ENCODE data around the gene DUSP1.
"Not testable (repeated sequence)": the region's sequence is repeated elsewhere in the genome, so short reads cannot be mapped to it uniquely, and the experiment has no call there.

DUSP1 gene, protein sequence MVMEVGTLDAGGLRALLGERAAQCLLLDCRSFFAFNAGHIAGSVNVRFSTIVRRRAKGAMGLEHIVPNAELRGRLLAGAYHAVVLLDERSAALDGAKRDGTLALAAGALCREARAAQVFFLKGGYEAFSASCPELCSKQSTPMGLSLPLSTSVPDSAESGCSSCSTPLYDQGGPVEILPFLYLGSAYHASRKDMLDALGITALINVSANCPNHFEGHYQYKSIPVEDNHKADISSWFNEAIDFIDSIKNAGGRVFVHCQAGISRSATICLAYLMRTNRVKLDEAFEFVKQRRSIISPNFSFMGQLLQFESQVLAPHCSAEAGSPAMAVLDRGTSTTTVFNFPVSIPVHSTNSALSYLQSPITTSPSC

DNA sequence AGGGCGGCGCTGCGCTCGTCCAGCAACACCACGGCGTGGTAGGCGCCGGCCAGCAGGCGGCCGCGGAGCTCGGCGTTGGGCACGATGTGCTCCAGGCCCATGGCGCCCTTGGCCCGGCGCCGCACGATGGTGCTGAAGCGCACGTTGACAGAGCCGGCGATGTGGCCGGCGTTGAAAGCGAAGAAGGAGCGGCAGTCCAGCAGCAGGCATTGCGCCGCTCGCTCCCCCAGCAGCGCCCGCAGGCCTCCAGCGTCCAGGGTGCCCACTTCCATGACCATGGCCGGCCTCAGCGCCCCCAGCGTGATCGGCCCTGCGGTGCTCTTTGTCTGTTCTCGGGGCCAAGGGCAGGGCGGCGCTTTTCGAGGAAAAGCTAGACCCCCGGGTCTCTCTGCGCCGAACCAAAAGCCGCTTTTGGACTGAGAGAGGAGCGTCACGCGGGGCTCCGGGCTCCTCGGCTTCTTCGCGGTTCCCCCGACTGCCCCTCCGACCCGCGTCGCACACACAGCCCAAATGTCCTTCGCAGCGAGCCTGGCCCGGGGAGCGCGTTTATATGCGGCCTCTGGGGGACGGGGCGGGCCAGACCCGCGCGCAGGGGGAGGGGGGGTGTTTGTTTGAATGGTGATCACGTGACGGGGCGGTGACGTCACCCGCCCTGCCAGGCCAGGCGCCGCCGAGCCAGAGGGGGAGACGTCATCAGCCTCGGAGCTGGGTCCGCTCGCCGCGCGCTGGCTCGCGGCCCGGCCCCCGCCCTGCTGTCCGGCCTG is at the start of gene DUSP1:
DUSP1 (minus strand) TSS at position 521 of the 764 bp plus-strand sequence; CDS start at position 278, 243 bp downstream.
- DNase-seq (ENCODE audit: low read depth): peak; percentile 98

DNA sequence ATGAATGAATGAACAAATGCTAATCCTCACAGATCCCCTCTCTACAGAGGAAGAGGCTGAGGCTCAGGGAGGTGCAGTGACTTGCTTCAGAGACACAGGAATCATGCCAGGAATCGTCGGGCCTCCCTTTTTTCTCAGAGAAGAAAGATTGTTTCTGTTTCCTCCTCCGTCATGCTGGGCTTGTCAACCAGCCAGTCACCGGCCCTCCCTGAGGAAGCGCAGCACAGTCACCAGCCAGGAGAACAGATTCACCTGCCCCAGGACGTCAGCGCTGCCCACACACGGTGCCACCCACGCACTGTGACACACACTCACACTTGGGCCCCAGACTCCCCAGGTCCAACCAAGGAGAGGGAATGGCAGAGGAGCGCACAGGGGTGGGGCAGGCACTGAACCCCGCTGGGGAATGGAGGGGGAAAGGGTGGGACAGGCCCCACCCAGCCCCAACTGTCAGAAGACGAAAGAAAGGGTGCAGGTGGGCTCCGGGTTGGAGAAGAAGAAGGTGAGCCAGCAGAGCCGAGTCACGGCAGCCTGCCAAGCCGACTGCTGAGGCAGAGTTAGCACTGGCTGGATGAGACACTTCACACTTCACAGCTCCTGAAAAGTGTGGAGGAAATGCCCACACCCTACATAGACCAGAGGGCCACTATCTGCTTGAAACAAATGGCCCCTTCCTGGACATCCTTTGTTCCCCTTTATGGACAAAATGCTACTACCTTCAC is 49.2 kb upstream of the DUSP1 start:
- DNase-seq (ENCODE audit: low read depth): no peak

DNA sequence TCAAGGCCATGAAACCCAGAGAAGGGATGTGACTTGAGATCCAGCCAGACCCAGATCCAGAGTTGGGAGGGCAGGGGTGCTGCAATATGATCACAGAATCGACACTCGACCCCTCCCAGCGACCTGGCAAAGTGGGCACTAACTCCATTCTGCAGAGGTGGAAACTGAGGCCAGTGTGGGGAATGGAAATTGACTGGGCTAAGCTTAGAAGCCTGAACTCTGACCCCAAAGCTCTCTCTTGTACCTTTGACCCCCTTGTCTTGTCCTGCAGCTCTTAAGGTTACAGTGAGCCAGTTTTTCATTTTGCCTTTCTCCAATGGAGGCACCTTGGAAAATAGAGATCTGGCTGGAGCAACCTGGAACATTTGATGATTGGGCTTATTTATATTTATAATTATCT is 48.6 kb upstream of the DUSP1 start:
- DNase-seq (ENCODE audit: low read depth): no peak

DNA sequence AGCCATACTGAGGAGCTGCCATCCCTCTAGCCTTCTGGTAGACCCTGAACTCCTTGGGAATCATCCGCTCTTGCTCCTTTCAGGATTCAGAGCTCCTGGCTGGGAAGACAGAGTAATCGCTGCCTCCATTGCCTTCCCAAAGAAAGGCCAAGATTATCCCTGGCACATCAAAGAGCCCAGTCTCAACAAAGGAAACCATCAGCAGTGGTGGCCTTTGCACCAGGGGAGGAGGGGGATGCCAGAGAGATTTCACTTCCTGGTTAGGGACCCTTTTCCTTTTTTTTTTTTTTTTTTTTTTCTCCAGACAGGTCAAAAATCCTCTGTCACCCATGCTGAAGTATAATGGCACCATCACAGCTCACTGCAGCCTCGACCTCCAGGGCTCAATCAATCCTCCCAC is 47.1 kb upstream of the DUSP1 start:
- DNase-seq (ENCODE audit: low read depth): no peak

DNA sequence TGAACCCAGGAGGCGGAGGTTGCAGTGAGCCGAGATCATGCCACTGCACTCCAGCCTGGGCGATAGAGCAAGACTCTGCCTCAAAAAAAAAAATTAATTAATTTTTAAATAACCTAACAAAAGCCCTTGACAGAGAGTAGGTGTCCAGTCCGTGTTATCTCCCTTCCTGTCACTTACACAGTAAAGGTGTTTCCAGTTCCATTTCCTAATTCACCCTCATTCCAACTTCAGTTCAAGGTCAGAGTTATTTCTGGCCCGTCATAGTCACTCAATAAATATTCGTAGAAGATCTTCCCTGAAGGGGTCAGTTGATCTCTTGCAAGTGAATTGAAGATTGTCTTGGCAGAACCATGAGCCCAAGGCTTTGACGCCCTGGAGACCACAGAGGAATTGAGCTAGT is 46.7 kb upstream of the DUSP1 start:
- no peak for DNase-seq (ENCODE audit: low read depth)

DNA sequence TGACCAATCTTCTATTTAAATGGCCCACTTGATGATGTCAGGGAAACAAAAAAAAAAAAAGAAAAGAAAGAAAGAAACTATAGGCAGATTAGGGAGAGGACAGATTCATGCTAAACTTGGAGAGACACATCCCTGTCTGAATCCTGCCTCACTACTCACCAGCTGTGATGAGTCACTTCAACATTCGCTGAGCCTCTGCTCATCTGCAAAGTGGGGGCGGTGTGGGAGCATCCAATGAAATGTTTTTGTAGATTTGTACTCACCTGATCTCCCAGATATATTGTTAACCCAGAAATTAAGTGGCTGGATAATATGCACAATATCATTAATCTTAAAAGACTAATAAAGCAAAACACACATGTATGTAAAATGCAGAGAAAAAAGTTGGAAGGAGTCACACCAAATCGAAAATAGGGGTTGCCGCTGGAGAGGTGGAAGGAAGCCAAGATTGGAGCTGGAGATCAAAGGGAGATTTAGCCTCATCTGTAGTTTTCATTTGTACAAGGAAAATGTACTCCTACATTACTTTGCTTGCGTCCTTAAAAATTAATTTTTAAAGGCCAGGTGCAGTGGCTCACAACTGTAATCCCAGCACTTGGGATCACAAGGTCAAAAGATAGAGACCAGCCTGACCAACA is 46.0 kb upstream of the DUSP1 start:
- DNase-seq (ENCODE audit: low read depth): peak; percentile 91

DNA sequence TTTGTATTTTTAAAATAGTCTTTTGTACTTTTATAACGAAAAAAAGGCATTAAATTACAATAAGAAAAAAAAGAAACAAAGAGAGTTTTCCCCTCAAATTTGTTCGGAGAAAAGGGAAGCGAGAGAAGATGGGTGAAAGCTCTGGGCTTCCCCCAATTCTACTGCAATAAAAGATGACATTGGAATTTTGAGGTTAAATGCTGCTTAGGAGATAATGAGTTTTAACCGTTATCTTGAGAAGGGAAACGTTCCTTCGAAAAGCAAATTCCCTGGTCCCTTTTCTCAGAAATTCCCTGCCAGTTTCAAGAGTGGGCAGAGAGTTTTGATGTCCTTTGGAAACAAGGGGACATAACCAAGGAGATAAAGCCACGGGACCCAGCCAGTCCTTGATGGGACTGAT is 44.6 kb upstream of the DUSP1 start:
- DNase-seq (ENCODE audit: low read depth): no peak

DNA sequence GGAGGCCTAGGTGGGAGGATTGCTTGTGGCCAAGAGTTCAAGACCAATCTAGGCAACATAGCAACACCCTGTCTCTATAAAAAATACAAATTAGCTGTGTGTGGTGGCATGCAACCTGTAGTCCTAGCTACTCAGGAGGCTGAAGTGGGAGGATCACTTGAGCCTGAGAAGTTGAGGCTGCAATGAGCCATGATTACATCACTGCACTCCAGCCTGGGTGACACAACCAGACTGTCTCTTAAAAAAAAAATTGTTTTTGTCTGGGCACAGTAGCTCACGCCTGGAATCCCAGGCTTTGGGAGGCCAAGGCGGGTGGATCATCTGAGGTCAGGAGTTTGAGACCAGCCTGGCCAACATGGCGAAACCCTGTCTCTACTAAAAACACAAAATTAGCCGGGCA is 40.0 kb upstream of the DUSP1 start:
- DNase-seq (ENCODE audit: low read depth): not testable (repeated sequence)

DNA sequence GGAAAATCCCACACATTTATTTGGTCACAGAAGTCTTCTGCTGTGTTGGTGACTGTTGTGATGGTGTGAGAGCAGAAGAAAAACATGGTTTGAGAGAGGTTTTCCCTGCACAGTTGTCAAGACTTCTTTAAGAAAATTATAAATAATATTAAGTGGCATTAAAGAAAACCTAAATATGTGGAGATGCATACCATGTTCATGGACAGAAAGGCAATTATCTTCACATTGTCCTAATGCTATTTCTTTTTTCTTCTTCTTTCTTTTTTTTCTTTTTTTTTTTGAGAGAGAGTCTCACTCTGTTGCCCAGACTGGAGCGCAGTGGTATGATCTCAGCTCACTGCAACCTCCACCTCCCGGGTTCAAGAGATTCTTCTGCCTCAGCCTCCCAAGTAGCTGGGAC is 38.8 kb upstream of the DUSP1 start:
- DNase-seq (ENCODE audit: low read depth): no peak

DNA sequence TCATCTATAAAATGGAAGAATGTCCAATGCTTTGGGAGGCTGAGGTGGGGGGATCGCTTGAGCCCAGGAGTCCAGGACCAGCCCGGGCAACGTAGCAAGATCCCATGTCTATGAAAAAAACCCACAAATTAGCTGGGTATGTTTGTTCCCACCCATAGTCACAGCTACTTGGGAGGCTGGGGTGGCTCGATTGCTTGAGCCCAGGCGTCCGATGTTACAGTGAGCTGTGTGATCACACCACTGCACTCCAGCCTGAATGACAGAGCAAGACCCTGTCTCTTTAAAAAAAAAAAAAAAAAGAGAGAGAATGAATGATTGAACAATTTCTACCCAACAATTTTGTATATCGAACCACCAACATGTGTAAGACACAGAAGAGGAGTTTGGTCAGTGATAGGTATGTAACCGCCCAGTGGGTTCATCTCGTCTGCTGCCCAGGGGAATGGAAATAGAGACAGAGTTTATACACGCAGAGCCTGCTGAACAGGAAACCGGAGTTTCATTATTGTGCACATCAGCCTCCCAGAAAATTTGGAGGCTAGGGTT is 36.8 kb upstream of the DUSP1 start:
- no peak for DNase-seq (ENCODE audit: low read depth)

DNA sequence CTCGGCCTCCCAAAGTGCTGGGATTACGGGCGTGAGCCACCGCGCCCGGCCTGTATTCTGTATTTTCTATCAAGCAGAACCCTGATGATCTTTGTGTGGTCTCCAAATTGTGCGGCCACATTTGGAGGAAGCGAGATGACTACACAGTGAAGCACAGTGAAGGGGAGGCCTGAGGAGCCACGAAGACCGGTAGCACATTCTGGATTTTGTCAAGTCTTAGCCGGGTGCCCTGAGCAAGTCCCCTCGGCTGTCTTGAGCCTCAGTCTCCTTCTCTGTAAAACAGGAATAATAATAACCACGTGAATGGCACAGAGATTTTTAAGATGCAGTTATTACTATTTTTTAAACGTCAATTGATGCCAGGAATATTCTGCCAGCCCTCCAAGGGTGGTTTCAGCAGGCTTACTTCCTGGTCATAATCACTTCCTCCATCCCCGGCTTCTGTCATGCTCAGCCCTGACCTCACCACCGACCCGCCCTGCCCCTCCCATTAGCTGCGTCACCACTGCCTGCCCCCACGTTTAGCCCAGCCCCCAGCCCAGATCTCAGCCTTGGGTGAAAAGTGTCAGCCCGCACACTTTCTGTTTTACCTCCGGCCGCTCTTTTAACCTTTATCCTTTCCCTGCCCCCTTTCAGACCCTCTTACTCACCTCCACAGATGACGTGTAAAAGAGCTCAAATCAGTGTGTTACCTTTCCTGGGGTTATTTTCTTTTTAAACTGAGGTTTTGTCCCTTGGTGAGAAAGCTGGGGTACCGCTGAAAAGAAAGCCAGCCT is 36.1 kb upstream of the DUSP1 start:
- DNase-seq (ENCODE audit: low read depth): peak; percentile 95

DNA sequence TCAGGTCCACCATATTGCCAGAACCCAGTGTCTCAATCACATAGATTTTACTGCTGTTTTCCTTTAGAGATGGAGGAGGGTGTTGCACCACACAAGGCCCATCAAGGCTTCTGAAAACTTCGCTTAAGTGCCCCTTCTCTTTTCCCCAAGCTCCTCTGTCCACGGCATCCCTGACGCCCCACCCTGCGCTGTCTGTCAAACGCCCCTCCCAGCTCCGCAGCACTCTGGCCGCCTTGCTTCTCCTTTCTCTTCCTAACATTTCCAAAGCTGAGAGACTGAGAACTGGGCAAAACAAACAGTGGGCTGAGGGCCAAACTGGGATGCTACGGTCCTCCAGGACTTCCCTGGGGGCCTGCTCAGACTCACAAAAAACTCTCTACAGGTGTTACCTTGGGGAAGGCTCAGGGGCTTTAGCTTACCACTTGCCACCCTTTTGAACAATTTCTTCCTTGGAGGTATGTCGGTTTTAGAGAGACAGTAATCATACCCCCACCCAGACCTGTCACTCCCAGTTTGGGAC is 34.8 kb upstream of the DUSP1 start:
- DNase-seq (ENCODE audit: low read depth): no peak

DNA sequence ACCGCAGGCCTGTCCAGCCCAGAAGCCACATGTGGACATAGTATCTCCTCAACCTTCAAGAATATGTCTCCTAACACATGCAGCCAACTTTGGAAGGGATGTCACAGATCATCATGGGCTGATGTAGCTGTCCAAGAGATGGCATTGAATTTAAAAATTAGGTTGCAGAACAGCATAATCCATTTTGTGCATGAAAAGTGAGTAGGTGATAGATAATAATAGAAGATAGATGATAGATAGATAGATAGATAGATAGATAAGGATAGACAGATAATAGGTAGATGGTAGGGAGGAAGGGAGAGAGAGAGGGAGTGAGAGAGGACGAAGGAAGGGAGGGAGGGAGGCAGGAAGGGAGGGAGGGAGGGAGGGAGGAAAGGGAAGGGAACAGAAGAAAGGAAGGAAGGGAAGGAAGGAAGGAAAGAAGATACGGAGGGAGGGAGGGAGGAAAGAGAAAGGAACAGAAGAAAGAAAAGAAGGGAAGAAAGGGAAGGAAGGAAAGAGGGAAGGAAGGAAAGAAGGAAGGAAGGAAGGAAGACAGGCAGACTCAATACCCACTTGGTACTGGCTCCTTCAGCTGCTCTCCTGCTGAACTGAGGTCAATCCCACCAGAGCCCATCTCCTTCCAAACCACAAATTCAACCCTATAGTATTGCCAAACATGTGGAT is 34.2 kb upstream of the DUSP1 start:
- DNase-seq (ENCODE audit: low read depth): no peak

DNA sequence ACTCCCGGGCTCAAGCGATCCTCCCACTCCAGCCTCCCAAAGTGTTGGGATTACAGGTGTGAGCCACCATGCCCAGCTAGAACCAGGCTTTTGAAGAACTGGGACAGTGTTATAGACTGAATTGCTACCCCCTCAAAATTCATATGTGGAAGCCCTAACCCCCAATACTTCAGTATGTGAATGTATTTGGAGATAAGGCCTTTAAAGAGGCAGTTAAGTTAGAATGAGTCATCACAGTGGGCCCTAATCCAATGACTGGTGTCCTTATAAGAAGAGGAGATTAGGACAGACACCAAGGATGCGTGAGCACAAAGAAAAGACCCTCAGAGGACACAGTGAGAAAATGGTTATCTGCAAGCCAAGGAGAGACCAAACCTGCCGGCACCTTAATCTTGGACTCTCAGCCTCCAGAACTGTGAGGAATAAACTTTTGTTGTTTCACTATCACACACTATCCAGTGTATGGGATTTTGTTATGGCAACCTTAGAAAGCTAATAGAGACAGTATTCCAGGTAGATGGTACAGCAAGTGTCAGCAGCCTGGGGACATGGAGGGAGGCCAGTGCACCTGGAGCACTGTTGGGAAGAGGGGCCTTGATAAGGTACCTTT is 31.7 kb upstream of the DUSP1 start:
- DNase-seq (ENCODE audit: low read depth): peak; percentile 83

DNA sequence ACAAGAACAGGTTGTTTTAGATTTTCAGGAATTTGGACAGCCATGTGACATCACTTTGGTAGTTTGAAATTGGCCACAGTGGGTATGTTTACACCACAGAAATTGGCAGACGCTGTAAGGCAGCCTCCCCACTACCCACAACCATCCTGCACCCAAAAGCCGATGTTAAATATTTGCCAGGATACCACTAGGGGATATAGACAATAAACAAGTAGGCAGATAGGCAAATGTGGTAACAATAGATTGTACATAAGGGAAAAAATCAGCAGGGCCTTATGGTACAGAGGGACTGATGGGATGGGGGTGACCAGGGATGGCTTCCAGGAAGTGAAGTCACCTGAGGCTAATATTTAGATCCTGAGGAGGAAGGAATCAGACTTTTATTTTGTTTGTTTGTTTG is 31.1 kb upstream of the DUSP1 start:
- no peak for DNase-seq (ENCODE audit: low read depth)

DNA sequence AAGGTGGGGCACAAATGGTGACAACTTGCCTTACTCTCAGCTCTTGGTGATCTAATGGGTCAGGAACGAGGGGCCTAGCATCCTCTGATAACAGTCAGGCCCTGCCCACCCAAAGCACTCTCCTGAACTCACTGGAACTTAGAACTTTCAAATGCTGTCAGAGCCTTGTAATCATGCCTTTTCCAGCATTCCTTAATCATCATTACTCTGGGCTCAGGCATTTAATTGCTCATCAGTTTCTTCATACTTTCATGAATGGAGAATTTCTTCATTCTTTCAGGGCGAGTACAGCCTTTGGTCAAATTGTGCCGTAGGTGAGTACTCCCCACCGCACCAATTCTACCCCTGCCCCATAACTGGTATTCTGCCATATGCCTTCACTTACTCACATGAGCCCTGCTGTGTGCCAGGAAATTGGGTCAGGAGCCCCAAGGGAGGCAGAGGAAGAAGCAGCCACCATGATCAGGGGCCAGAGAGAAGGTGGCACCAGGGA is 30.2 kb upstream of the DUSP1 start:
- DNase-seq (ENCODE audit: low read depth): peak; percentile 97

DNA sequence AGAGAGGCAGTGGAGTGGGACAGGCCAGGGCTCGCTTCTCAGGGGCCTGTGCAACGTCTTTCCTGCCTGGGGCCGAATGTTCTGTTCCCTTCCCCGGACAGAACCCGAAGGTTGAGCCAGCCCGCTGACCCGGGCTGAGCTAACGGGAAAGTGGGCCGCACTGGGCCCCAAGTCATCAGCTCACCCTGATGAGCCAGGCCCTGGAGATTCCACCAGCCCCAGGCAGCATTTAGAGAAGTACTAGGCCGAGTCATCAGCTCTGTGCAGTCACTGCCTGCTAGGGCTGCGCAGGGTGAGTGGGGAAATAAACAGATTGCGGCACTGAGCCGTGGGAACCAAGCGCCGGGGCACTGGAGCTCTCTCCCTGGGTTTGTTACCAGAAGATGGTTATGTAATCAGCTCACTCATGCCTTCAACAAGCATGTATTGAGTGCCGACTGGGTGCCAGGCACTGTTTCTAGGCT is 29.1 kb upstream of the DUSP1 start:
- DNase-seq (ENCODE audit: low read depth): peak; percentile 100

DNA sequence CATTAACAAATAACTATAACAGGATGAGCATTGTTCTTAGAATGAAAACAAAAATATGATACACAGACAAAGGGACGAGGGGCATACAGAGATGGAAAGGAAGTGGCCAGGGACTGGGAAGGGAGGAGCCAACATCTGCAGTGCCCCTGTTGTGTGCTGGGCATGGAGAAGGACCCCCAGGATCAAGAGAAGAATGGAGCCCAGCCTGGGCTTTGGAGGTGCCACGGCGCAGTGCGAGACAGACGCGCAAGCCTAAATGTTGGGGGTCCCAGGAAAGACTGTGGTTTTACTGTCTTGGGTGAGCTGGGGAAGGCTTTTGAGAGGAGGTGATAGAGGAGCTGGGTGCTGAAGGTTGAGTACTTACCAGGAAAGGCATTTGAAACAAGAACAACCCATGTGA is 28.4 kb upstream of the DUSP1 start:
- no peak for DNase-seq (ENCODE audit: low read depth)

DNA sequence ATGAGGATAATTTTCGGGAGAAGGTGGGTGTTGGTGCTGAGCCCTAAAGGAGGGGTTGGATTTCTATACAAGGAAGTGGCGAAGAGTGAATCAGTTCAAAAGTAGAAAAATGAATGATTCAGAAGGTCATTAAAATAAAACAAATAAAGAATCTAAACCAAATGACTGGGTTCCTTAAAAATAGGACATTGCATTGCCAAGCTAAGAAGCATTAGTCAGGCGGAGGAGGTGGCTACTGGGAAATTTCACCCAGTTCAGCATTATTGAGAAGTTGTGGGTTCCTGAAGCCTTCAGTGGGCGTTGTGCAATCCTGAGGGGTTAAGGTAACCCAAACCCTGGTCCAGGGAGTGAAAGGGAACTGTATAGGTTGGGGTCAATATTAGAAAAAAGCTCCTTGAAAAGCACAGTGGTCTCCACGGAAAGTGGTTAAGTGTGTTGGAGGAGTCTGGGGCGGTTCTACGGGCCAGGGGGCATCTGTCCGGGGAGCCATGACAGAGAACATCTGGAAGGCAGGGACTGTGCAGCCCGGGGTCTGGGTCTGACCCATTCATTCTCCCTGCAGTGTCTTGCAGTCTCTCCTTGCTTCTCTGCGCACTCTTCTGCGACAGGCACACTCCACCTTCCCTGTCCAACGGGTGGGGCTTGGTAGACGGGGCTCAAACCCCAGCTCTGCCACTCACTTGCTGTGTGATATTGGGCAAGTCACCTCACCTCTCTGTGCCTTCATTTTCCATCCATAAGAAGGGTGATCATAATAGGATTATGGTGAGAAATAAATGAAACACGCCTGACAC is 27.6 kb upstream of the DUSP1 start:
- peak; percentile 96 for DNase-seq (ENCODE audit: low read depth)

All from iris pigment epithelial cell (primary cell).